Measurements from ENCODE around the gene SP5. TPM values are rescaled to one million over a fixed set of nuclear protein-coding genes. Genes with fewer than 3 reads are reported as not detected.
"Not testable (repeated sequence)": the region's sequence is repeated elsewhere in the genome, so short reads cannot be mapped to it uniquely, and the experiment has no call there.

Gene SP5
- total RNA-seq, 4 donors from 2014 or later: 0.29 to 0.44 (median 0.39) TPM; not detected in 1

- ATAC-seq: no peak
- in situ Hi-C loops (cut with MboI; ENCODE audit: low sequenced_read_pairs in 4 of 4): no loop called here
Observed at GRCh38 chr2:170671079-170671478, 44.1 kb upstream of the SP5 start.

GRCh38 chr2:170674282-170674681 is 40.9 kb upstream of the SP5 start:
- intact Hi-C loops (cut with DNase I; ENCODE audit: low total_unique reads); H3K27me3 ChIP-seq; H3K4me3 ChIP-seq; DNase-seq; H3K9me3 ChIP-seq; H3K27ac ChIP-seq; H3K36me3 ChIP-seq; ATAC-seq; in situ Hi-C loops (cut with MboI; ENCODE audit: low sequenced_read_pairs in 4 of 4); H3K4me1 ChIP-seq: not testable (repeated sequence)

More at GRCh38 chr2:170671079-170671478, 44.1 kb upstream of the SP5 start:
- Histone ChIP-seq H3K4me3 (no peak overlapping the region), H3K4me1 (no peaks in the 10 kb centered on the region), H3K27me3 (no peaks in the 10 kb centered on the region), H3K36me3 (no peaks in the 10 kb centered on the region), H3K27ac (no peak overlapping the region), H3K9me3 (no peaks in the 10 kb centered on the region)
- no peak for DNase-seq
- intact Hi-C loops (cut with DNase I; ENCODE audit: low total_unique reads): no loop called here
- TF ChIP-seq POLR2A (IDR thresholded peaks at IDR 0.05): no peak
- no peak for TF ChIP-seq CTCF (IDR thresholded peaks at IDR 0.05 in 4 of 5, conservative IDR thresholded peaks at IDR 0.05 in 1 of 5)

- no peak overlapping the region for H3K4me3 ChIP-seq
- H3K27ac ChIP-seq: no peak overlapping the region
- in situ Hi-C loops (cut with MboI; ENCODE audit: low sequenced_read_pairs in 4 of 4): no loop called here
- DNase-seq: no peak
- no peaks in the 10 kb centered on the region for H3K9me3 ChIP-seq
- H3K36me3 ChIP-seq: no peaks in the 10 kb centered on the region
- H3K4me1 ChIP-seq: no peaks in the 10 kb centered on the region
- no peak for ATAC-seq
- intact Hi-C loops (cut with DNase I; ENCODE audit: low total_unique reads): no loop called here
- no peak for TF ChIP-seq POLR2A (IDR thresholded peaks at IDR 0.05)
- no peak for TF ChIP-seq CTCF (IDR thresholded peaks at IDR 0.05 in 4 of 5, conservative IDR thresholded peaks at IDR 0.05 in 1 of 5)
- H3K27me3 ChIP-seq: no peaks in the 10 kb centered on the region
Observed at GRCh38 chr2:170675701-170676100, 39.4 kb upstream of the SP5 start.

GRCh38 chr2:170679607-170680079 is 35.5 kb upstream of the SP5 start:
- no peaks in the 10 kb centered on the region for H3K36me3 ChIP-seq
- in situ Hi-C loops (cut with MboI; ENCODE audit: low sequenced_read_pairs in 4 of 4) (no loop called here), intact Hi-C loops (cut with DNase I; ENCODE audit: low total_unique reads) (no loop called here)
- DNase-seq (no peak), ATAC-seq (no peak)
- no peaks in the 10 kb centered on the region for H3K9me3 ChIP-seq
- H3K4me1 ChIP-seq: no peaks in the 10 kb centered on the region
- TF ChIP-seq CTCF (IDR thresholded peaks at IDR 0.05 in 4 of 5, conservative IDR thresholded peaks at IDR 0.05 in 1 of 5): no peak
- no peak for TF ChIP-seq POLR2A (IDR thresholded peaks at IDR 0.05)
- H3K27me3 ChIP-seq: no peaks in the 10 kb centered on the region
- H3K4me3 ChIP-seq: no peak overlapping the region
- H3K27ac ChIP-seq: no peak overlapping the region

GRCh38 chr2:170680172-170680941 is 34.8 kb upstream of the SP5 start:
- no peak for DNase-seq
- Histone ChIP-seq H3K9me3 (no peaks in the 10 kb centered on the region), H3K27ac (no peak overlapping the region), H3K4me3 (no peak overlapping the region), H3K4me1 (no peaks in the 10 kb centered on the region), H3K27me3 (no peaks in the 10 kb centered on the region), H3K36me3 (no peaks in the 10 kb centered on the region)
- intact Hi-C loops (cut with DNase I; ENCODE audit: low total_unique reads): no loop called here
- in situ Hi-C loops (cut with MboI; ENCODE audit: low sequenced_read_pairs in 4 of 4): no loop called here
- no peak for ATAC-seq
- TF ChIP-seq POLR2A (IDR thresholded peaks at IDR 0.05) (no peak), CTCF (IDR thresholded peaks at IDR 0.05 in 4 of 5, conservative IDR thresholded peaks at IDR 0.05 in 1 of 5) (no peak)

Measured in gastrocnemius medialis (tissue), 4 donors.